Hematopoietic multipotent progenitor cell treated with erythropoietin and hydrocortisone succinate and interleukin-3 and kit ligand, for 15 days (in vitro differentiated cells): ENCODE data around the gene PTPN20.
"Not testable (repeated sequence)": the region's sequence is repeated elsewhere in the genome, so short reads cannot be mapped to it uniquely, and the experiment has no call there.

Source experiments
- DNase-seq: peaks from one replicate; pipeline ENCODE4 v3.0.0-alpha.2; 2015; ENCODE audit warnings: low spot score

Gene PTPN20

DNA sequence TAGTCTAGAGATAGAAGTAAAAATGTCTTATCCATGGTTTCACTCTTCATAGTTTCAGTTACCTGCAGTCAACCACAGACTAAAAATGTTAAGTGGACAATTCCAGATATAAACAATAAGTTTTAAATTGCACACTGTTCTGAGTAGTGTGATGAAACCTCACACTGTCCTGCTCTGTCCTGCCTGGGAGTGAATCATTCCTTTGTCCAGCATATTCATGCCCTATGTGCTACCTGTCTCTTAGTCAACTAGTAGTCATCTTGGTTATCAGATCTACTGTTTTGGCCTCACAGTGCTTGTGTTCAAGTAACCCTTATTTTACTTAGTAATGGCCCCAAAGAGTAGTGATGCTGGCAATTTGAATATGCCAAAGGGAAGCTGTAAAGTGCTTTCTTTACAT is 49.5 kb downstream of the PTPN20 start:
- DNase-seq: not testable (repeated sequence)

DNA sequence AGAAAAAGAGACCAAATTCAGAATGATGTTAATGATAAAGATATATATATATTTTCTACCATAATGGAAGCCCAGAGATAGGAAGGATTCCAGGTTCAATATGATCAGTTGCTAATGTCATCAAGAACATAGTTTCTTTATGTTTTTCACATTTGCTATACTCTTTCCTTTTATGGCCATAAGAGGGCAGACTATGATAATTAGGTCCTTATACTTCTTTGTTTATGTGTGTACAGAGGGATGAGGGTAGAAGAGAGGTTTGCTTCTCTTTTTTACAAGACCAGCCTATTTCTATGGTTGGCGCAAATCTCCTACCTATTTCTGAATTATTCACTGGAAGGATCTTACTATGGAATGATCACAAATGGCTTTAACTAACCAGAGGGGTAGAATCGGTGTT is 52.1 kb downstream of the PTPN20 start:
- DNase-seq: not testable (repeated sequence)

DNA sequence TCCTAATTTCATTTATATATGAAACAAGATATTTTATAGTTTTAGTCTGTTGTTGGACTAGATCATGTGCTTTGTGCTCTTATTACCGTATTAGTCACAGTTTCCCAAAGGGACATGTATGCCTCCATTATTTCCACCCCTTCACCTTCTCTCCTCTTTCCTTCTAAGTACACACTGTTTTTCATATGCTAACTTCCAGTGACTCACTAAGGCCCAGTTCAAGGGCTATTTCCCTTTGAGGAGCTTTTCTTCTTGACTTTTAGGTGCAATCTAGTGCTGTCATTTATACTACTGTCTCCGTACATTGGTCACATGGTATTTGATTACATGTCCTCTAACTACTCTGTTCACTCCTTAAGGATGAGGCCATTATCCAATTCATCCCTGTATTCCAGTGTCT is 55.8 kb downstream of the PTPN20 start:
- not testable (repeated sequence) for DNase-seq

DNA sequence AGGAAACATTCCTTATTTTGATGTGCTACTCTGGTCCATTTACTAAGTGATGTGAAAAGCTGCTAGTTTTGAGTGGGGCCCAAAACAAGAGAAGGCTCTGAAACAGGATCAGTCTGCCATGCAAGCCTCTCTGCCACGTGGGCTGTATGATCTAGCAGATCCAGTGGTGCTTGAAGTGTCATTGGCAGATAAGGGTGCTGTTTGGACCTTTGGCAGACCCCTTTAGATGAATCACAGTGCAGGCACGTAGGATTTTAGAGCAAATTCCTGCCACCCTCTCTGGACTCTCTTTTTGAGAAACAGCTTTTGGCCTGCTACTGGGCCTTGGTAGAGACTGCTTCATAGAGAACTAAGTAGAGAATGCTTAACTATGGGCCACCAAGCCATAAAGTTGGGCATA is 69.0 kb downstream of the PTPN20 start:
- DNase-seq: not testable (repeated sequence)

DNA sequence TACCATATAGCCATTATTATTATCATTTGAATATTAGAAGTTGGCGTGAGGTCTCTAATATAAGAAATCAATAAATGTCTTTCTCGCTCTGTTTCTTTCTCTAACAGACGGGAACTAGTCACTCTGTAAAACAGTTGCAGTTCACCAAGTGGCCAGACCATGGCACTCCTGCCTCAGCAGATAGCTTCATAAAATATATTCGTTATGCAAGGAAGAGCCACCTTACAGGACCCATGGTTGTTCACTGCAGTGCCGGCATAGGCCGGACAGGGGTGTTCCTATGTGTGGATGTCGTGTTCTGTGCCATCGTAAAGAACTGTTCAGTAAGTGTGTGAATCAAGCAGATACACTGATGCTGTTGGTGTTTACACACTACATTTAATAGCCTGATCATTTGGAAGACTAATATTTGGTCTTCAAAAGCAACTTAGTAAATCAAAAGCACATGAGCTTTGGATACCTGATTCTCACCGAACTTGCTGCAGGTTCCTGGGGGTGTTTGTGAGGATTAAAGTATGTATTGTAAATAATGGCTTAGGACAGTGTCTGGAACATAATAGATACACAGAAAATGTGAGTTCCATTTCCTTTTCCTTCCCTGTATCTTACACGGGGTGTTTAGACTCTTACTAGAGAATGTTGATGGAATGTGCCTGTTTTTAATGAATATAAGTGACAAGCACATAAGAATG is 76.2 kb downstream of the PTPN20 start:
- DNase-seq: not testable (repeated sequence)

DNA sequence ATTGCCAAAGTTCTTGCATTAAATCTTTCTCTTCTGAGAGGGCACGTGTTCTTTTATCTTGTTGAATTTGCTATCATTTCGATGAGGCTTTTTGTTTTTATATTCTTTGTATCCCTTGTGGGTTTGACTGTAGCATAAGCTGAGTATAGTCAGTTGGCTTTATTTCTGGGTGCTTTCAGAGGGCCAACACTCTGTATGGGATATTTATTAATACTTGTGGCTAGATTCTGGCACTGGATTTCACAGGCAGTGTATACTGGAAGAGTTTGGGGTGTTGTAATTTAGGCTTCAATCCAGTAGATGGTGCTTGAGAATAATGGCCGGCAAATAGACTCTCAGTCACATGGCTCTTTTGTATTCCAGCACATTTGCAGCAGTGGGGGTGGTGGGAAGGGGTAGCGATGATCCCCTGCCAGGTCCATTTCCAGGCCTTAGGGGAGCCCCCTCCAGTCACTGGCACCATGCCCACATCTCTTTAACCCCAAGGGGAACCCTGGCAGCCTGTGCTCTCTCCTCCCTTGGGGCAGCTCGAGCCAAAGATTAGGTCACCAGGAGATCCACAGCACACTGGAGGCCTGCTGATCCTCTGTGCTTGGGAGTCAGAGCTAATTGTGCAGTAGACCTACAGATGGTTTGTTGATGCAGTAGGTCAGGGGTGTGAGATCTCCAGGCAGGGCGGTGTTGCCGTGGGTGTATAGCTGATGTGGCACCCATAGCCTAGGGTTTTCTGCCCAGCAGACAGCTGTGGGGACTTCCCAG is 81.8 kb downstream of the PTPN20 start:
- DNase-seq: no peak

DNA sequence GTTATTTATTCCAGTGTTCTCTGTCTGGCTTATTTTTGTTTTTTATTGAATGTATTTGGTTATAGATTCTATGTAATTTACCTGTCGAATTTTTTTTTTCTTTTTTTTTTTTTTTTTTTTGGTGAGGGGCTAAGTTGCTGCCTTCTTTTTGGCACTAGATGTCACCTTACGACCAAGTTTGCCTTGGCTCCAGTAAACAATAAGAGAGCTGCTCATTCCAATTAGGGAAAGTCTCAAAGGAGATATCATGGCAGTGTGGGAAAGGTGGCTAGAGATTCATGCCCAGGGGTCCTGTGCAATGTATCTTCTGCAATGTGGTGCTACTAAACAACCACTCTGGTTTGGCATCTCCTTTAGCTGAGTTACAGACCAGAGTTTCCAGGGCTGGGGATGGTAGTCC is 84.0 kb downstream of the PTPN20 start:
- DNase-seq: no peak

DNA sequence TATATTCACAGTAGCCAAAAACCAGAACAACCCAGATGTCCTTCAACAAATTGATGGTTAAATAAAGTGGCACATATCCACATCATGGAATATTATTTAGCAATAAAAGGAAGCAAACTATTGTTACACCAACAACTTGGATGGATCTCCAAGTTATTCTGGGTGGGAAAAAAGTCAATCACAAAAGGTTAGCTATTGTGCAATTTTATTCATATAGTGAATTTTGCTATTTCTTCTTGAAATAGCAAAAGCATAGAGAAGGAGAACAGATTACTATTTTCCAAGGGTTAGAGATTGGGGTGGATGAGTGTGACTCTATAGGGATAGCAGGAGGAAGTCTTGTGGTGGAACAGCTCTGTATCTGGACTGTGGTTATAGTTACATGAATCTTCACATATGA is 87.0 kb downstream of the PTPN20 start:
- DNase-seq: no peak

DNA sequence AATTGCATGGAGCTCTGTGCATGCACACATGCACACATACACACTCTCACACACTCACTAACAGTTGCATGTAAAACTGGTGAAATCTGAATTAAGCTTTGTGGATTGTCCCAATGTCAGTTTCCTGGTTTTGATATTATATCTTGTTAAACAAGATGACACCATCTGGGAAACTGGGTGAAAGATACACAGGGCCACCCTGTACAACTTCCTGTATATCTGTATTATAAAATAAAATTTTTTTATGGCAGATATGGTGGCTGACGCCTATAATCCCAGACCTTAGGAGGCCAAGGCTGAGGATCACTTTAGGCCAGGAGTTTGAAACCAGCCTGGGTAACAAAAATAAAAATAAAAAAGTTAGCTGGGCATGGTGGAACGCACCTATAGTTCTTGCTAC is 87.4 kb downstream of the PTPN20 start:
- DNase-seq: no peak

DNA sequence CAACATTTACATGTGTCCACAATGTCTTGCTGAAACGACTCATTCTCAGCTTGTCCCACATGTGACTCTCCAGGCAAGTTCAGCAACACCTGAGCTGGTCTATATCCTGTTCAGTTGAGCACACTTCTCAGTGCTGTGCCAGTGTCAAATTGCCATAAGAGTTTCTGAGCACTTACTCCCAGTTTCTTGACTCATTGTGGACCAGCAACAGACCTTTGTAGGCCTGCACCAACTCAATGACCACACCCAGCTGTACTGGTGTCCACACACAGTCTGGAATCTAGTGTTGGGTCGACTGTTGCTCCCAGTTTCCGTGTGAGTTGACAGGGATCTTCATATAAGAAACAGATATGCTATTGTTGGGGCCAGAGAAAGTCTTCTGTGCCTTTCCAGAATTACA is 88.0 kb downstream of the PTPN20 start:
- DNase-seq: no peak

DNA sequence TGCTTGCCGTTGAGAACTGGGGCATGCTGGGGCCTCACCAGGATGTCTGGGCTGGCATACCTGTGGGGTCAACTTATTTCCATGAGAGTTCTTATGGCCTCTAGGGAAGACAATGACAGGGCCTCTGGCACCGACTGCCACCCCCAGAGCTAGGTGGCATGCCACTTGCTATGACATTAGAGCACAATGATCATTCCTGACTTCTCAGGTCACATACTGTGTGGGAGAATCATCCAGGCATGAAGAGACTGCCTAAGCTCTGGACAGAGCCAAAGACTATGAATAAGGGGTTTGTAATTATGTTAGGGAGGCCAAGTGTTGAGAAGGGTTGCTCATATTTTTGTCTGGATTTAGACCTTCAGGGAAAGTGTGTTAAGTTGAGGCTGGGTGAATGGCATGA is 97.5 kb downstream of the PTPN20 start:
- DNase-seq: no peak

DNA sequence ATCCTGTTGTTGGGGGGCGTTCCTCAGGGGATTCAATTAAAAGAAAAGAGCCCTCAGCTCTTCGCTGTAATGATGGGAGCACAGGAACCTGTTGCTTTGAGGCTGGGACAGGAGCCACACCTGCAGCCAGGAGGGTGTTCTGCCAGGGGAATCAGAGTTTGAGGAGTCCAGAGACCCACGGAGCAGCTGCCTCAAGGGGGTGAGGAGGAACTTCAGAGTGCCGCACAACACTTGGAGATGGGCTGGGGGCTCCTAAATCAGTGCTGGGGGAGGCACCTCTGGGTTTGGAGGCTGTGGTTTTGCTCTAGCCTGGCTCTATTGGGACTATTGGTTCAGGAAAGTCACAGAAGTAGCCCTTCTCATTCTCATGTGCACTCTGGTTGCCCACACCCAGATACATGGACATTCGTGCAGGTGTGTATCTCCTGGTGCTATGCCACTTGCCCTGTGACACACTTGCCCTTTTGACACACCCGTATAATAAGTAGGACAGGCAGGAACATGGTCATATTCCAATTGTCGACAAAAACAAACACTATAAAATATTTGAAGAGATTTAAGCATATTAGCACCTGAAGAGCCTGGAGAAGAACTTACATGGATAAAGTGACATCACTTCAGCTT is 98.1 kb downstream of the PTPN20 start:
- no peak for DNase-seq

DNA sequence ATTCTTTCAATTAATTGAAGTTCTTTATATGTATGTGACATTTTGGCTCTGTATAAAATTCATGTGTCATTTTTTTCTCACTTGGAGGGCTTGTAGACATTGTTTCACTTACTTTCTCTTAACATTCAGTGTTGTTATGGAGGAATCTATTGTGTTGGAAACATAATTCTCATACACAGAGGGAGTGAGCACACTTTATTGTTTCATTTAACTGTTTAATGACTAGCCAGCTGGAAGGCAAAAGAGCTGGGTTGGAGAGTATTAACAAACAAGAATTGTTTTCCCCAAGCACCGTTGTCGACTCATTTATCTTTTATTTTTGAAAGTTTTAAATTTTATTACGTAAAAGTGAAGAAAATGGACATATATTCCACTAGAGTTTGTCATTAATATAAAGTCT is 98.8 kb downstream of the PTPN20 start:
- DNase-seq: no peak

DNA sequence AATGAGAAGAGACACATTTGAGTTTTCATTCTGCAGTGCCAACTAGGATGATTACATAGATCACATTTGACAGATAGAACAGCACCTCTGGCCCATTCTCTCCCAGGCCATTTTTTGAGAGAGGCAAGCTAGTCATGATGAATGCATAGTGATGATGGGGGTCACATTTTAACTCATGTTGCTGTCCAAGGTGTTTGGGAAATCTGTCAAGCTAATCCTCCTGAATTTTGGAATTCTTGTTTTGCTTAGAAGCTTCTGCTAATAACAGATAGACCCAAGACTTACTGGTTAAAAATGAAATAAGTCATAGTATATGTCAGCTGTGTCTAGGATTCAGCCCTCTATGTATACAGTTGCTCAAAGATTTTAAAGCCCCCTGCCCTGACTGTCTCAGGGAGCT is 101.0 kb downstream of the PTPN20 start:
- DNase-seq: no peak

DNA sequence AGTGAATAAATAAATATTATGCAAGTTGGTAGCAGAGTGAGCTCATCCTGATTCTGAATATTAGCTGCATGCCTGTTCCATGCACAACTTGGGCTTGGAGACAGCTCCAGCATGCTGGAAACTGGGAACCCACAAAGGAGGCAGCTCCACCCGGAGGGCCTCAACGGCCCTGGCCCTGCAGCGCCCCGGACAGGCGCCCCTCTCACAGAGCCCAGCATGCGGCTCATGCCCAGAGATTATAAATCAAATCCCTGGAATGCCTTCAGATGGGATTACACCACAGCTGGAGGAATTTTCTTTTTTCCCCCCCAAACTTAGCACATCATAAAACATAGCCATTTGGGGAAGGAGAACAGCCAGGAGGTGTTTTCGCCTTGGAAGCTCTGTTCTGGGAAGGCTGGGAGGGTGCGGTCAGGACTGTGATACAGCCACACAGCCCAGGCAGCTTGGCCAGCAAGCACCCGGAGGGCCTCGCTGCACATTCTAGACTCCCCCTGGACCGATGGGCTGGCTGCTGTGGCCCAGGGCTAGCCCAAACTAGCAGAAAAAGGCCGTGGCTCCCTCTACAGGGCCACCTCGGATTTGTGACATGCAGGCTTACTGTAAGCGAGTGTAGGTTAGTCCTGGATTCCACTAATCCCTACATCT is 102.4 kb downstream of the PTPN20 start:
- no peak for DNase-seq

DNA sequence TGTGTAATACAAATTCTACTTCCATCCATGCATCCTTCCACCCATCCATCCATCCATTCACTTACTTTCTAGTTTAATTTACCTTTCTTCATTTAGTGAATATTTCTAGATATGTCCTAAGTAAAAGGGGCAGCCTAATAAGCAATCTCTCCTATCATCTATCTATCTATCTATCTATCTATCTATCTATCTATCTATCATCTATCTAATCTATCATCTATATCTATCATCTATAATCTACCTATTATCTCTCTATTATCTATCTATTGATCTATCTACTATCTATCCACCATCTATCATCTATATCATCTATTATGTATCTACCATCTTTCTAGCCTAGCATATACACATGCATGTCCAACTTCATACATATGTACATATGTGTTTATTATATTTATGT is 104.2 kb downstream of the PTPN20 start:
- no peak for DNase-seq

DNA sequence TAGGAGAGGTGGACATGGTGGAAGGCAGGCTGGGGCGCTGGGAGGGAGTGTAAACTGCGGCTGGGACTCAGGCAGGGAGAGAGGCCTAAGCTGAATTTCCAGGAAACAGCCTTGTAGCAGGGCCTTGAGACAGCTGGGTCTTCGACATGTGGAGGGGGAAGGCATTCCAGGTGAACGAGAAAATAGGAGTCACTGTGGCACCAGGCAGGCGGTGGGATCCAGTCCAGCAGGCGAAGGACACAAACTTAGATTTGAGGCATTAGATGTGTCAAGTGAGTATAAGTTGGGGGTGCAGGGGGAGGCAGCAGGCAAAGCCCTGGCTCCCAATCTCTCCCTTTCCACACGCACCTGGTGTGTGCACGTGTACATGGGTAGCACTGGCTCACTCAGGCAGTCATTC is 105.3 kb downstream of the PTPN20 start:
- DNase-seq: no peak

DNA sequence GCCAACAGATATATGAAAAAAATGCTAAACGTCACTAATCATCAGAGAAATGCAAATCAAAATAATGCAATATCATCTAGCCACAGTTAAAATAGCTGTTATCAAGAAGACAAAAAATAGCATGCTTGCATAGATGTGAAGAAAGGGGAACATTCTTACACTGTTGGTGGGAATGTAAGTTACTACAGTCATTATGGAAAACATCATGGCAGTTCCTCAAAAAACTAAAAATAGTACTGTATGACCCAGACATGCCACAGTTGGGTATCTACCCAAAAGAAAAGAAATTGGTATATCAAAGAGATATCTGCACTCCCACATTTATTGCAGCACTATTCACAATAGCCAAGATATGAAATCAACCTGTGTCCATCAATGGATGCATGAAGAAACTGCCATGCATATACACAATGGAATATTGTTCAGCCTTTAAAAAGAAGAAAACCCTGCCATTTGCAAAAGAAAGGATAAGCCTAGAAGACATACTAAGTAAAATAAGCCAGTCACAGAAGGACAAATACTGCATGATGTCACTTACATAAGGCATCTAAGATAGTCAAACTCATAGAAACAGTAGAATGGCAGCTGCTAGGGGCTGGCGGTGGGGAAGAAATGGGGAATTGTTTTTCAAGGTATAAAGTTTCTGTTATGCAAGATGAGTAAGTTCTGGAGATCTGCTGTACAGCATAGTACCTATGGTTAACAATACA is 107.0 kb downstream of the PTPN20 start:
- DNase-seq: no peak

DNA sequence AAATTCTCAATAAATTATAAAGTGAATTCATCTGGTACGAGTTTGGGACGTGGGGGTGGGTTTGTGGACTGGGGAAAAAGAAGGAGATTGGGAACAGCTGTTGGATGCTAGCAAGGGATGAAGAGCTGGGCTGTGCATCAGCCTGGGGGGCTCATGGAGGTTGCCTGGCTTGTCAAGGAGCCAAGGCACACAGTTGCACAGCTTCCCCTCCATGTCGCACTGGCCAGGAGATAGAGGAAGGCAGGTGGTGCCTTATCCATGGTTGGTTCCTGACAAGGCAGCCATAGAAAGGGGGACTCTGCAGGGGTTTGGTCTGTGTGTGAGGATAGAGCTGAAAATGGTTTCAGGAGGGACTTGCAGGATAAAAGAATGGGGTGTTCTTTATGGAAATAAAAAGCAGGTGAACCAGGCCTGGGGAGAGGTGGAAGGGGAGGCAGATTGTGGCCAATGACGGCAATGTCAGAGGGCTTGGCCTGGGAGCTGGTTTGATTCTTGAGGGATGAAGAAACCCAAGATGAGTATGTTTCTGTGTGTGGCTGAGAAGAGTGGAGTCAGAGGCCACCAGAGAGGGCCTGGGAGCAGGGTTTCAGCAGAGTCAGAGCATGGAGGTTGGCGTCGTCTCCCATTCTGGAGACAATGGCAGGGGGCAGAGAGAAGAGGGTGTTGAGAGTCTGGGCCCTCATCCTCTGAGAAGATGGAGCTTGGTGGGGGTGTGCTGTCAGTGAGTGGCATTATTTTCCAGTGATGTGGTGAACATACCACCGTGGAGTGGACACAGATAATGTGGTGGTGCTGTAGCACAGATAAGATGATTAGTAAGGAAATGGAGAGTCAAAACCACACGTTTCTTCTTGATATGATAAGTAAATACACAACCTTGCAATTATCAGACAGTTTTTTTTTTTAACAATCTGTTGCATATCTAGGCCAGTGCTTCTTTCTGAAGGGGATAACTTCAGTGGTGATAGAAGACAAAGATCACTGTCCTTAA is 108.2 kb downstream of the PTPN20 start:
- DNase-seq: no peak

DNA sequence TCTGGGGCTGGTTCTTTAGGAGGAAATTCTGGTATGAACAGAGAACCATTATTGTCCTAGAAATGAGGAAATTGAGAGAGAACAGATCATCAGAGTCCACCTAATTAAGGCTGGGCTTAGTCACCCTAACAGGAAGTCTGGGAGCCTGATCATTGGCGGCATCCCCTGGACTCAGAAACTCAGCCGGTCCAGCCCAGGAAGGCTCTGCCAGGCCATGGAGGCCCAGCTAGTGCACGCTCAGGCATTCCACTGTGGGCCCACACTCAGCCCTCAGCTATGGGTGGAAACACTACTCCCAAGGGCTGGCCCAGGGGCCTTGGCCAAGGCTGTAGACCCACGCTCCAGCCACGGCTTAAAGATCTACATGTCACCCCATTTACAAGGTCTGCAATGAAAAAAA is 109.2 kb downstream of the PTPN20 start:
- no peak for DNase-seq

DNA sequence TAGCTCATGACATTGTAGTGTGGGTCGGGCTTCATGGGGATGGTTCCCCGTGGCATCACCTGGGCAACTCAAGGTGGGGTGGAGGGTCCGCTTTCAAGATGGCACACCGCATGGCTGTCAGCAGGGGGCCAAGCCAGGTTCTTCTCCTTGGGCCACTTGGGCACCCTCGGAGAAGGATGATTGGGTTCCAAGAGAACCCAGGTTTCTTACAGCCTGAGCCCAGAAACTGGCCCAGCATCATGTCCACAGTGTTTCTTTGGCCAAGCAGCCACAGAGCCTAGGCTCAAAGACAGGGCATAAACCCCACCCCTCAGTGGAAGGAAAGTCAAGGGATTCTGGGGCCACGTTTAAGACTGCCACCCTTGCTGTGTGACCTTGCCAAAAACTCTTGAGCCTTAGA is 110.6 kb downstream of the PTPN20 start:
- DNase-seq: no peak
